Effector memory CD8-positive, alpha-beta T cell (primary cell): ENCODE results near the gene BCL6.

Experiments used
- ATAC-seq: fragments of 150-1000 bp; cut with Tn5 transposase; replicated peaks from 2 replicates; pipeline ENCODE4 v1.10.0; 2021; ENCODE audit warnings: mild to moderate bottlenecking, moderate library complexity
- DNase-seq, 3 experiments: peaks; one replicate each; pipeline ENCODE4 v3.0.0; 2021
- H3K27ac Mint-ChIP-seq, 2 donors: one replicate each; pipeline ENCODE4 v1.8.0; 2022; ENCODE audit warnings: mild to moderate bottlenecking in 2 of 2, mixed read lengths in 2 of 2, moderate library complexity in 2 of 2
- H3K27me3 Mint-ChIP-seq, 2 donors: one replicate each; pipeline ENCODE4 v1.8.0; 2022; ENCODE audit warnings: mixed read lengths in 2 of 2
- H3K36me3 Mint-ChIP-seq: one replicate; pipeline ENCODE4 v1.8.0; 2022; ENCODE audit warnings: mild to moderate bottlenecking, moderate library complexity, mixed read lengths; ENCODE audit not compliant: insufficient read depth
- H3K4me1 Mint-ChIP-seq, 2 donors: one replicate each; pipeline ENCODE4 v1.8.0; 2022; ENCODE audit warnings: low read depth in 2 of 2, mixed read lengths in 2 of 2
- H3K4me3 Mint-ChIP-seq, 2 donors: one replicate each; pipeline ENCODE4 v1.8.0; 2022; ENCODE audit warnings: mild to moderate bottlenecking in 2 of 2, mixed read lengths in 2 of 2, moderate library complexity in 2 of 2
- H3K9me3 Mint-ChIP-seq, 2 donors: one replicate each; pipeline ENCODE4 v1.8.0; 2022; ENCODE audit warnings: mixed read lengths in 2 of 2
- total RNA-seq, 9 experiments: gene quantifications; one replicate each; lab custom pipeline; 2026; lab: John Stamatoyannopoulos, UW

BCL6 gene
- total RNA-seq, result 28.4 to 90.1 (median 38.7) reads per million in 9 experiments

- DNase-seq, result peak; percentile 82 to 91 (median 82)
- Mint-ChIP-seq H3K36me3 (peaks cover 49% of the 10 kb centered on the region), H3K4me1 (peaks cover 35 to 62% of the 10 kb centered on the region in 2 donors), H3K27me3 (no peaks in the 10 kb centered on the region), H3K27ac (peak within 1 kb of the TSS; percentile 98 to 99), H3K9me3 (no peaks in the 10 kb centered on the region), H3K4me3 (peak within 1 kb of the TSS; percentile 97 to 99)
- peak; percentile 63 for ATAC-seq
These were observed at the start of gene BCL6 for GRCh38 chr3:187745201-187746058. Gene BCL6 (minus strand): TSS chr3:187745468. CDS start chr3:187733693, 11,775 bp downstream.

GRCh38 chr3:187794731-187795130, 49.5 kb upstream of the BCL6 start:
- H3K36me3 Mint-ChIP-seq, result no peaks in the 10 kb centered on the region
- ATAC-seq (no peak), DNase-seq (no peak)
- H3K27me3 Mint-ChIP-seq, result no peaks in the 10 kb centered on the region
- no peak overlapping the region for H3K27ac Mint-ChIP-seq
- peaks cover 0 to 8% of the 10 kb centered on the region in 2 donors for H3K9me3 Mint-ChIP-seq
- no peak overlapping the region for H3K4me3 Mint-ChIP-seq
- H3K4me1 Mint-ChIP-seq, result peaks cover 19 to 36% of the 10 kb centered on the region in 2 donors

GRCh38 chr3:187793618-187794017, 48.4 kb upstream of the BCL6 start:
- ATAC-seq (no peak), DNase-seq (no peak)
- peaks cover 13 to 25% of the 10 kb centered on the region in 2 donors for H3K4me1 Mint-ChIP-seq
- no peak overlapping the region for H3K4me3 Mint-ChIP-seq
- H3K27me3 Mint-ChIP-seq, result no peaks in the 10 kb centered on the region
- H3K27ac Mint-ChIP-seq, result no peak overlapping the region
- peaks cover 0 to 5% of the 10 kb centered on the region in 2 donors for H3K9me3 Mint-ChIP-seq
- no peaks in the 10 kb centered on the region for H3K36me3 Mint-ChIP-seq

- peaks cover 5 to 16% of the 10 kb centered on the region in 2 donors for H3K4me1 Mint-ChIP-seq
- H3K27ac Mint-ChIP-seq, result no peak overlapping the region
- no peak overlapping the region for H3K4me3 Mint-ChIP-seq
- no peaks in the 10 kb centered on the region for H3K36me3 Mint-ChIP-seq
- no peaks in the 10 kb centered on the region for H3K9me3 Mint-ChIP-seq
- H3K27me3 Mint-ChIP-seq, result no peaks in the 10 kb centered on the region
- no peak for DNase-seq
- no peak for ATAC-seq
These were observed 47.3 kb upstream of the BCL6 start for GRCh38 chr3:187792521-187792920.

GRCh38 chr3:187789872-187790271, 44.6 kb upstream of the BCL6 start:
- H3K27ac Mint-ChIP-seq, result no peak overlapping the region
- peaks cover 0 to 7% of the 10 kb centered on the region in 2 donors for H3K27me3 Mint-ChIP-seq
- H3K4me3 Mint-ChIP-seq, result no peak overlapping the region
- peaks cover 3 to 10% of the 10 kb centered on the region in 2 donors for H3K4me1 Mint-ChIP-seq
- ATAC-seq (no peak), DNase-seq (no peak)
- H3K9me3 Mint-ChIP-seq, result no peaks in the 10 kb centered on the region
- no peaks in the 10 kb centered on the region for H3K36me3 Mint-ChIP-seq

GRCh38 chr3:187788984-187789857, 44.0 kb upstream of the BCL6 start:
- DNase-seq (no peak), ATAC-seq (no peak)
- Mint-ChIP-seq H3K36me3 (no peaks in the 10 kb centered on the region), H3K27ac (no peak overlapping the region), H3K27me3 (peaks cover 0 to 7% of the 10 kb centered on the region in 2 donors), H3K9me3 (no peaks in the 10 kb centered on the region), H3K4me1 (peaks cover 3 to 10% of the 10 kb centered on the region in 2 donors), H3K4me3 (no peak overlapping the region)

GRCh38 chr3:187783098-187783497, 37.8 kb upstream of the BCL6 start:
- no peaks in the 10 kb centered on the region for H3K36me3 Mint-ChIP-seq
- no peak for DNase-seq
- H3K4me1 Mint-ChIP-seq, result peaks cover 5 to 7% of the 10 kb centered on the region in 2 donors
- H3K9me3 Mint-ChIP-seq, result no peaks in the 10 kb centered on the region
- peaks cover 0 to 7% of the 10 kb centered on the region in 2 donors for H3K27me3 Mint-ChIP-seq
- no peak overlapping the region for H3K27ac Mint-ChIP-seq
- H3K4me3 Mint-ChIP-seq, result no peak overlapping the region
- ATAC-seq, result no peak

- peaks cover 5% of the 10 kb centered on the region for H3K36me3 Mint-ChIP-seq
- H3K9me3 Mint-ChIP-seq, result no peaks in the 10 kb centered on the region
- peaks cover 15 to 18% of the 10 kb centered on the region in 2 donors for H3K4me1 Mint-ChIP-seq
- DNase-seq (no peak), ATAC-seq (no peak)
- no peak overlapping the region for H3K4me3 Mint-ChIP-seq
- peaks cover 0 to 7% of the 10 kb centered on the region in 2 donors for H3K27me3 Mint-ChIP-seq
- no peak overlapping the region for H3K27ac Mint-ChIP-seq
These were observed 36.7 kb upstream of the BCL6 start for GRCh38 chr3:187782006-187782405.

GRCh38 chr3:187781001-187781400, 35.7 kb upstream of the BCL6 start:
- DNase-seq, result no peak
- H3K36me3 Mint-ChIP-seq, result peaks cover 7% of the 10 kb centered on the region
- ATAC-seq, result no peak
- H3K9me3 Mint-ChIP-seq, result no peaks in the 10 kb centered on the region
- no peaks in the 10 kb centered on the region for H3K27me3 Mint-ChIP-seq
- peak overlapping the region in 1 of 2 donors; percentile 14 for H3K27ac Mint-ChIP-seq
- peaks cover 18 to 23% of the 10 kb centered on the region in 2 donors for H3K4me1 Mint-ChIP-seq
- no peak overlapping the region for H3K4me3 Mint-ChIP-seq

- DNase-seq, result no peak
- Mint-ChIP-seq H3K27me3 (no peaks in the 10 kb centered on the region), H3K4me3 (no peak overlapping the region), H3K4me1 (peaks cover 18 to 23% of the 10 kb centered on the region in 2 donors), H3K9me3 (no peaks in the 10 kb centered on the region), H3K27ac (peak overlapping the region in 1 of 2 donors; percentile 46), H3K36me3 (peaks cover 7% of the 10 kb centered on the region)
- ATAC-seq, result no peak
These were observed 33.5 kb upstream of the BCL6 start for GRCh38 chr3:187778726-187779125.

- Mint-ChIP-seq H3K9me3 (no peaks in the 10 kb centered on the region), H3K4me1 (peaks cover 20 to 23% of the 10 kb centered on the region in 2 donors), H3K27me3 (no peaks in the 10 kb centered on the region), H3K27ac (peak overlapping the region; percentile 44 to 68), H3K4me3 (peak overlapping the region; percentile 29 to 30), H3K36me3 (peaks cover 7% of the 10 kb centered on the region)
- peak; percentile 17 to 33 (median 27) for DNase-seq
- peak; percentile 96 for ATAC-seq
These were observed 32.2 kb upstream of the BCL6 start for GRCh38 chr3:187777331-187777941.

GRCh38 chr3:187775549-187775948, 30.3 kb upstream of the BCL6 start:
- peaks cover 20 to 24% of the 10 kb centered on the region in 2 donors for H3K4me1 Mint-ChIP-seq
- ATAC-seq, result no peak
- no peak overlapping the region for H3K4me3 Mint-ChIP-seq
- H3K27ac Mint-ChIP-seq, result peak overlapping the region in 1 of 2 donors; percentile 10
- no peaks in the 10 kb centered on the region for H3K9me3 Mint-ChIP-seq
- DNase-seq, result no peak
- peaks cover 7% of the 10 kb centered on the region for H3K36me3 Mint-ChIP-seq
- no peaks in the 10 kb centered on the region for H3K27me3 Mint-ChIP-seq

- H3K4me1 Mint-ChIP-seq, result peaks cover 27 to 30% of the 10 kb centered on the region in 2 donors
These were observed 29.0 kb upstream of the BCL6 start for GRCh38 chr3:187774185-187774789.

More at GRCh38 chr3:187774185-187774789, 29.0 kb upstream of the BCL6 start:
- ATAC-seq (no peak), DNase-seq (no peak)
- H3K36me3 Mint-ChIP-seq, result peaks cover 10% of the 10 kb centered on the region
- no peak overlapping the region for H3K4me3 Mint-ChIP-seq
- no peak overlapping the region for H3K27ac Mint-ChIP-seq
- H3K9me3 Mint-ChIP-seq, result no peaks in the 10 kb centered on the region
- H3K27me3 Mint-ChIP-seq, result no peaks in the 10 kb centered on the region
